OCI-LY1 (cell line): ENCODE data around the gene KCNK4.

Experiments
- H2AFZ ChIP-seq: fragments of 200-600 bp; sonication (generic), shearing (Covaris generic); 2 replicates; pipeline ENCODE4 v1.6.0; 2014; ENCODE audit warnings: antibody characterized with exemption, mild to moderate bottlenecking, low read length
- H3F3A ChIP-seq: fragments of 200-600 bp; sonication (generic), shearing (Covaris generic); 2 replicates; pipeline ENCODE4 v1.6.0; 2014; ENCODE audit warnings: mild to moderate bottlenecking, antibody characterized with exemption, low read length, moderate library complexity; ENCODE audit not compliant: insufficient read depth
- H3K27ac ChIP-seq: fragments of 200-600 bp; sonication (generic); 2 replicates; pipeline ENCODE4 v1.5.1; 2014; ENCODE audit warnings: low read length, mixed run types, mild to moderate bottlenecking, low read depth; ENCODE audit not compliant: poor library complexity, severe bottlenecking
- H3K27me3 ChIP-seq: fragments of 200-600 bp; sonication (generic); 2 replicates; pipeline ENCODE4 v1.6.0; 2014; ENCODE audit warnings: antibody characterized with exemption, mild to moderate bottlenecking, low read length, moderate library complexity; ENCODE audit not compliant: insufficient read depth
- H3K36me3 ChIP-seq: fragments of 200-600 bp; sonication (generic); 2 replicates; pipeline ENCODE4 v1.6.1; 2014; ENCODE audit warnings: mild to moderate bottlenecking, antibody characterized with exemption, low read length, moderate library complexity, mixed read lengths; ENCODE audit not compliant: insufficient read depth
- H3K4me1 ChIP-seq: fragments of 200-600 bp; sonication (generic); 2 replicates; pipeline ENCODE4 v1.5.1; 2014; ENCODE audit warnings: mild to moderate bottlenecking, low read length, moderate library complexity; ENCODE audit not compliant: insufficient read depth, severe bottlenecking
- H3K4me2 ChIP-seq: fragments of 200-600 bp; sonication (generic), shearing (Covaris generic); 2 replicates; pipeline ENCODE4 v1.6.1; 2014; ENCODE audit warnings: low read length
- H3K4me3 ChIP-seq: fragments of 200-600 bp; sonication (generic); 2 replicates; pipeline ENCODE4 v1.5.1; 2014; ENCODE audit warnings: low read length, low read depth, mild to moderate bottlenecking, mixed read lengths; ENCODE audit not compliant: poor library complexity, severe bottlenecking
- H3K79me2 ChIP-seq: fragments of 200-600 bp; shearing (Covaris generic); 2 replicates; pipeline ENCODE4 v1.6.1; 2016; ENCODE audit warnings: mixed run types, low read length, mixed read lengths; ENCODE audit not compliant: insufficient read depth
- H3K9ac ChIP-seq: fragments of 200-600 bp; sonication (generic), shearing (Covaris generic); 2 replicates; pipeline ENCODE4 v1.6.1; 2014; ENCODE audit warnings: mild to moderate bottlenecking, low read length, mixed read lengths
- H3K9me2 ChIP-seq: fragments of 200-600 bp; sonication (generic), shearing (Covaris generic); 2 replicates; pipeline ENCODE4 v1.6.1; 2014; ENCODE audit warnings: low read depth, mild to moderate bottlenecking, low read length, mixed read lengths
- H3K9me3 ChIP-seq: fragments of 200-600 bp; shearing (Covaris generic); 2 replicates; pipeline ENCODE4 v1.6.1; 2014; ENCODE audit warnings: low read length, mixed read lengths
- H4K20me1 ChIP-seq: fragments of 200-600 bp; sonication (generic), shearing (Covaris generic); 2 replicates; pipeline ENCODE4 v1.6.0; 2016; ENCODE audit warnings: mild to moderate bottlenecking, low read length; ENCODE audit not compliant: insufficient read depth
- EZH2 ChIP-seq: fragments of 200-600 bp; sonication (generic), shearing (Covaris generic); IDR thresholded peaks from 2 replicates; pipeline ENCODE4 v1.8.0; 2017; ENCODE audit warnings: borderline replicate concordance, mixed run types, mild to moderate bottlenecking, antibody characterized with exemption, low read length, moderate library complexity, mixed read lengths
- TF ChIP-seq, protein P1 (sequence below): fragments of 200-600 bp; sonication (generic), shearing (Covaris generic); IDR thresholded peaks from 2 replicates; pipeline ENCODE4 v1.5.1; 2017; ENCODE audit warnings: mild to moderate bottlenecking, antibody characterized with exemption, low read length, moderate library complexity, mixed read lengths

Gene KCNK4

DNA sequence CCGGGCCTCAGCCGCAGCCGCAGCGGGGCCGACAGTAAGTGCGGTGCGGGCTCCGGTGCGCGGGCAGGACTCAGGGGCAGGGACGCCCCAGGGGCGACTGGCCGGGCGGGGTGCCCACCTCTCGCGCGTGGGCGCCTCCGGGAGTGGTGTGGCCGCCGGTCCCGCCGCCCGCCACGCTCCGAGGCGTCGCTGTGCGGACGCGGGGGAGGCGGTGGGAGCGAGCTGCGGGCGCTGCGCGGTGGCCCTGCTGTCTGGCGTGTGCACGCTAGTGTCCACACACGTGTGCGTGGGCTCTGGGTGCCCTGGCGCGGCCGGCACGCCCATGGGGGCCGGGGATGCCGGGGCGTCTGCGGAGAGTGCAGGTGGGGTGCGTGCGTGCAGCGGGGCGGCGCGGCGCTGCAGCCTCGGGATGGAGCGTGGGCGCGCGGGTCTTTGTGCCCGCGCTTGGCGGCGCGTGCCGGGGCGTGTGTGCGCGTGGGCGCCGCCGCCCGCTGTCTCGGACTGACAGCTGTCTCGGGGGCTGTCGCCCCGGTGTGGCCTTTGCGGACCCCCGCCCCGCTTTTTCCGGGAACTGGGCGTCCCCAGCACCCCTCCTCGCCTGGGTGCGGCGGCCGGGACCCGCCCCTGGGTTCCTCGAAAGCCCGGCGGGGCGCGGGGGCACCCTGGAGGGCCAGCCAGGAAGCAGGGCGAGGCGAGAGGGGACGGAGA lies 804 bp downstream of the KCNK4 start:
- Histone ChIP-seq H2AFZ (no peak overlapping the region), H3K9me3 (no peaks in the 10 kb centered on the region), H3K36me3 (no peaks in the 10 kb centered on the region), H4K20me1 (no peaks in the 10 kb centered on the region), H3K4me2 (no peak overlapping the region), H3K79me2 (no peaks in the 10 kb centered on the region), H3K9ac (no peak overlapping the region), H3F3A (no peaks in the 10 kb centered on the region), H3K4me3 (no peak overlapping the region), H3K27me3 (peaks cover 8% of the 10 kb centered on the region; the same call in 1 of the 2 replicates), H3K4me1 (no peaks in the 10 kb centered on the region), H3K27ac (no peak overlapping the region), H3K9me2 (no peaks in the 10 kb centered on the region)
- TF ChIP-seq, protein P1, sequence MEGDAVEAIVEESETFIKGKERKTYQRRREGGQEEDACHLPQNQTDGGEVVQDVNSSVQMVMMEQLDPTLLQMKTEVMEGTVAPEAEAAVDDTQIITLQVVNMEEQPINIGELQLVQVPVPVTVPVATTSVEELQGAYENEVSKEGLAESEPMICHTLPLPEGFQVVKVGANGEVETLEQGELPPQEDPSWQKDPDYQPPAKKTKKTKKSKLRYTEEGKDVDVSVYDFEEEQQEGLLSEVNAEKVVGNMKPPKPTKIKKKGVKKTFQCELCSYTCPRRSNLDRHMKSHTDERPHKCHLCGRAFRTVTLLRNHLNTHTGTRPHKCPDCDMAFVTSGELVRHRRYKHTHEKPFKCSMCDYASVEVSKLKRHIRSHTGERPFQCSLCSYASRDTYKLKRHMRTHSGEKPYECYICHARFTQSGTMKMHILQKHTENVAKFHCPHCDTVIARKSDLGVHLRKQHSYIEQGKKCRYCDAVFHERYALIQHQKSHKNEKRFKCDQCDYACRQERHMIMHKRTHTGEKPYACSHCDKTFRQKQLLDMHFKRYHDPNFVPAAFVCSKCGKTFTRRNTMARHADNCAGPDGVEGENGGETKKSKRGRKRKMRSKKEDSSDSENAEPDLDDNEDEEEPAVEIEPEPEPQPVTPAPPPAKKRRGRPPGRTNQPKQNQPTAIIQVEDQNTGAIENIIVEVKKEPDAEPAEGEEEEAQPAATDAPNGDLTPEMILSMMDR, result no peak
- no peak for TF ChIP-seq EZH2

DNA sequence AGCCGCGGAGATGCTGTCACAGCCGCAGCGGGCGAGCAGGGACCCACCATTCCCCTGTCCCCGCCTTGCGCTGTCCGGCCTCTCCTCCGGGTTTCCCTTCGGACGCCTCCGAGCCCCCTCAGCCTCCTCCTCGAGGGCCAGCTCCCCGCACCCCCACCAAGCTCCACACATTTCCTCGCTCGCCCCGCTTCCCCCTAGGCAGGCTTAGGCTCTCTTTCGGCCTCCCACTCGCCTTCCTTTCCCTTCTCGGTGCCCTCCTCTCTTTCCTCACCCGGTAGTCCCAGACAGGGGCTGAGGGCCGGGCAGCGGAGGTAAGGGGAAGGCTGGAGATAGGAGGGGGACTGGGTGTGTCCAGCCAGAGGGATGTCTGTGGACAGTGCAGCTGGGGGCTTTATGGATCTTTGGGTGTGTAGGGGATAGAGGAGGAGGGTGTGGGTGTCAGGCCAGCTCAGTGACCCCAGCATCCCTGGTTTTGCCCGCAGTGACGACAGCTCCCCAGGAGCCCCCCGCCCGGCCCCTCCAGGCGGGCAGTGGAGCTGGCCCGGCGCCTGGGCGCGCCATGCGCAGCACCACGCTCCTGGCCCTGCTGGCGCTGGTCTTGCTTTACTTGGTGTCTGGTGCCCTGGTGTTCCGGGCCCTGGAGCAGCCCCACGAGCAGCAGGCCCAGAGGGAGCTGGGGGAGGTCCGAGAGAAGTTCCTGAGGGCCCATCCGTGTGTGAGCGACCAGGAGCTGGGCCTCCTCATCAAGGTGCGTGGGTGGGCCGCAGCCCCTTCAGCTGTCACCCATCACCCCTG lies 1.6 kb downstream of the KCNK4 start:
- TF ChIP-seq, protein P1, result no peak
- TF ChIP-seq EZH2, result no peak
- Histone ChIP-seq H3K27ac (no peak overlapping the region), H3K36me3 (no peaks in the 10 kb centered on the region), H3K9me3 (no peaks in the 10 kb centered on the region), H3K4me2 (no peak overlapping the region), H3K79me2 (no peaks in the 10 kb centered on the region), H4K20me1 (no peaks in the 10 kb centered on the region), H3K4me3 (no peak overlapping the region), H3K9me2 (no peaks in the 10 kb centered on the region), H2AFZ (no peak overlapping the region), H3F3A (no peaks in the 10 kb centered on the region), H3K4me1 (no peaks in the 10 kb centered on the region), H3K27me3 (peaks cover 8% of the 10 kb centered on the region; the same call in 1 of the 2 replicates), H3K9ac (no peak overlapping the region)

DNA sequence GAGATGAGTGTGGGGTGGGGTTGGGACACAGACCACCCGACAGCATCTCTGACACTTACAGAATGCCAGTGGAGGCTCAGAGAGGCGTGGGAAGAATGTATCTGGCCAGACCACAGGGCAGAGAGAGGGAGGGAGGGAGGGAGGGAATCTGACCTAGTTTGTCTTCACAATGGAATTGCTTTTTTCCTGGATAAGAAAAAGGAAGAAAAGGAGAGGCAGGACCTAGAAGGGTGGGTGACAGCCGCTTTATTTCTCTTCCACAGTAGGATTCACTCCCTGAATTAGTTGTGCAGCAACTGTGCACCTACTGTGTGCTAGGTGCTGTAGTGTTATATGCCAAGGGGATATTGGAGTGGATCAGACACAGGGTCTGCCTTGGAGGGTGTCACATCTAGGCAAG lies 3.7 kb downstream of the KCNK4 start:
- no peak overlapping the region for H3K27ac ChIP-seq
- no peaks in the 10 kb centered on the region for H3F3A ChIP-seq
- no peaks in the 10 kb centered on the region for H3K9me3 ChIP-seq
- H3K79me2 ChIP-seq, result no peaks in the 10 kb centered on the region
- no peaks in the 10 kb centered on the region for H4K20me1 ChIP-seq
- no peaks in the 10 kb centered on the region for H3K4me1 ChIP-seq
- no peak overlapping the region for H3K4me3 ChIP-seq
- TF ChIP-seq EZH2, result no peak
- TF ChIP-seq, protein P1, result no peak
- no peak overlapping the region for H3K9ac ChIP-seq
- H2AFZ ChIP-seq, result no peak overlapping the region
- no peak overlapping the region for H3K4me2 ChIP-seq
- H3K27me3 ChIP-seq, result peaks cover 8% of the 10 kb centered on the region; the same call in 1 of the 2 replicates
- no peaks in the 10 kb centered on the region for H3K36me3 ChIP-seq
- no peaks in the 10 kb centered on the region for H3K9me2 ChIP-seq
